Embryonic facial prominence (tissue), 1 donor: ENCODE measurements around the gene RIPOR1.

ENCODE experiments used
- DNase-seq: peaks from one replicate; pipeline ENCODE4 v3.0.0-alpha.2; 2016; ENCODE audit errors: extremely low spot score

RIPOR1 gene

DNA sequence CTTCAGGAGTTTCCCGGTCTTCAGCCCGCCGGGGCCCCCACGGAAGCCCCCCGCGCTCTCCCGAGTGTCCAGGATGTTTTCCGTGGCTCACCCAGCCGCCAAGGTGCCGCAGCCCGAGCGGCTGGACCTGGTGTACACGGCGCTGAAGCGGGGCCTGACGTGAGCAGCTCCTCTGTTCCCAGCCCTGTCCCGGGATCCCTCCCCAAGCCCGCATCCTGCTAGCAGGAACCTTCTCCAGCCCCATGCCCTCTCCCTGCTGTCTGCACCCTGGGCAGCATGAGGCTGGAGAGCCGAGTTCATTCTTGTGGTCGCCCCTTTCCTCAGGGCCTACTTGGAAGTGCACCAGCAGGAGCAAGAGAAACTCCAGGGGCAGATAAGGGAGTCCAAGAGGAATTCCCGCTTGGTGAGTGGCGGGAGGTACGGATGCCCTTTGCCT lies 10.1 kb downstream of the RIPOR1 start:
- DNase-seq = no peak

GRCh38 chr16:67539271-67539670 lies 10.6 kb downstream of the RIPOR1 start:
- DNase-seq = no peak

- no peak for DNase-seq
Observed at GRCh38 chr16:67539691-67540635, 11.3 kb downstream of the RIPOR1 start.

DNA sequence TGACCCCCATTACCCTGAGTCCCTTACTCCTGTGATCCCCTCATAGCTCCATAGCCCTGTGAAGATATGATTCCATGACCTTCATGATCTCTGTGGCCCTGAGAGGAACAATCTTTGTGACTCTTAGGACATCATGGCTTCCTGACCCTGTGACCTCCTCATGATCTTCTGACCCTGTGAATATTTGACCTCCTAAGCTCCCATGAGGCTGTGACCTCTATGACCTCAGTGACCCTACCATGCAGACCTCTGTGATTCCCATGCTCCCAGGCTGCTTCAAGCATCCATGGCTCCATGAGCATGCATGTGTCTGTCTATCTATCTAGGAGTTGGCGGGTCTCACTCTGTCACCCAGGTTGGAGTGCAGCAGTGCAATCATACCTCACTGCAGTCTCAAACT lies 12.1 kb downstream of the RIPOR1 start:
- no peak for DNase-seq

DNA sequence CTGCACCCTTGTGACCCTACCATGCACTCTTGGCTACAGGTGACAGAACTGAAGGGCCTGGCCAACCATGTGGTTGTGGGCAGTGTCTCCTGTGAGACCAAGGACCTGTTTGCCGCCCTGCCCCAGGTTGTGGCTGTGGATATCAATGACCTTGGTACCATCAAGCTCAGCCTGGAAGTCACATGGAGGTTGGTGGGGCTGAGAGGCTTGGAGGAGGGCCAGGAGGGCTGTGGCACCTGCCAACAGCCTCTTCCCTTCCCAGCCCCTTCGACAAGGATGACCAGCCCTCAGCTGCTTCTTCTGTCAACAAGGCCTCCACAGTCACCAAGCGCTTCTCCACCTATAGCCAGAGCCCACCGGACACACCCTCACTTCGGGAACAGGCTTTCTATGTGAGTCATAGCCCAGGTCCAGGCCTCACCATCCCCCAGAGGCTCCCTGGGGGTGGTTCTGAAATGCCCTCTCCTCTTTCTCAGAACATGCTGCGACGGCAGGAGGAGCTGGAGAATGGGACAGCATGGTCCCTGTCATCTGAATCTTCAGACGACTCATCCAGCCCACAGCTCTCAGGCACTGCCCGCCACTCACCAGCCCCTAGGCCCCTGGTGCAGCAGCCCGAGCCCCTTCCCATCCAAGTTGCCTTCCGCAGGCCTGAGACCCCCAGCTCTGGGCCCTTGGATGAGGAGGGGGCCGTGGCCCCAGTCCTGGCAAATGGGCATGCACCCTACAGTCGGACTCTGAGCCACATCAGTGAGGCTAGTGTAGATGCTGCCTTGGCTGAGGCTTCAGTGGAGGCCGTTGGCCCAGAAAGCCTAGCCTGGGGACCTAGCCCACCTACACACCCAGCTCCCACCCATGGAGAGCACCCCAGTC lies 13.0 kb downstream of the RIPOR1 start:
- no peak for DNase-seq

- no peak for DNase-seq
Observed at GRCh38 chr16:67542464-67542863, 13.8 kb downstream of the RIPOR1 start.

DNA sequence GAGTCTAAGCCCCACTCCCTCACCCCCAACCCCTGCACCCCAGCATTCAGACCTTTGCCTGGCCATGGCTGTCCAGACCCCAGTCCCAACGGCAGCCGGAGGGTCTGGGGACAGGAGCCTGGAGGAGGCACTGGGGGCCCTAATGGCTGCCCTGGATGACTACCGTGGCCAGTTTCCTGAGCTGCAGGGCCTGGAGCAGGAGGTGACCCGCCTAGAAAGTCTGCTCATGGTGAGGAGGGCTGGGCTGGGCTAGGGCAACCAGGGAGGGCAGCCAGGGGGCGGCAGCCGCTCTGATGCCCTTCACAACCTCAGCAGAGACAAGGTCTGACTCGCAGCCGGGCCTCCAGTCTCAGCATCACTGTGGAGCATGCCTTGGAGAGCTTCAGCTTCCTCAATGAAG lies 14.4 kb downstream of the RIPOR1 start:
- DNase-seq = no peak

DNA sequence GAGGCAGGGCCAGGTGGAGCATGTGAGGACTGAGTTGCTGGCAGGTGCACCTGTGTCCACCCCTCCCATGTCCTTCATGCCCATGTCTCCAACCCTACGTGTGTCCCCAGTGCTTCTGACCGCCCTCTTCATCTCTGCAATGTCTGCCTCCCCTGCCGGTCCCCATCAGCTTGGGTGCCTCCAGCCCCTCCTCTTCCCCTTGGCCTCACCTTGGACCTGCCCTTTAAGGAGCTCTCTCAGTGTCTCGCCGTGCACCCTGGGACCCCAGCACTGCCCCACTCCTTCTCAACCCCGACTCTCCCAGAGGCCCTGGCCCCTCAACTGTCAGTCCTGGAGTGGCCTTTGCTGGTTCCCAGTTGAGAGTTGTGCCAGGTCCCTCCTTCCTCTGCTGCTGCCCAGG lies 15.0 kb downstream of the RIPOR1 start:
- no peak for DNase-seq

DNA sequence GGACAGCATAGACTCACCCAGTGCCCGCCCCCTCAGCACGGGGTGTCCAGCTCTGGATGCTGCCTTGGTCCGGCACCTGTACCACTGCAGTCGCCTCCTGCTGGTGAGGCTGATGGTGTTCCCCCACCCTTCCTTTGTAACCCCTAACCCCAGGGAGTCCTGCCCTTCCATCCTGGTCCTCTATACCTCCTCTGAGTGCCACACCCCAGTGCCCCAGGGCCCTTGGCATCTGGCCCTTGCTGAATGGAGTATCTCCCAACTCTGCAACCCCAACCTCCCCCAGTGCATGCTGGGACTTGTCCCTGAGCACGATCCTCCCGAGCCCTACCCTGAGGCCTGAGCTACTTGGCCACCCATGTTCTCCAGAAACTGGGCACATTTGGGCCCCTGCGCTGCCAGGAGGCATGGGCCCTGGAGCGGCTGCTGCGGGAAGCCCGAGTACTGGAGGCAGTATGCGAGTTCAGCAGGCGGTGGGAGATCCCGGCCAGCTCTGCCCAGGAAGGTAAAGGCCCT lies 15.8 kb downstream of the RIPOR1 start:
- DNase-seq = no peak

GRCh38 chr16:67544844-67545664 lies 16.4 kb downstream of the RIPOR1 start:
- no peak for DNase-seq

DNA sequence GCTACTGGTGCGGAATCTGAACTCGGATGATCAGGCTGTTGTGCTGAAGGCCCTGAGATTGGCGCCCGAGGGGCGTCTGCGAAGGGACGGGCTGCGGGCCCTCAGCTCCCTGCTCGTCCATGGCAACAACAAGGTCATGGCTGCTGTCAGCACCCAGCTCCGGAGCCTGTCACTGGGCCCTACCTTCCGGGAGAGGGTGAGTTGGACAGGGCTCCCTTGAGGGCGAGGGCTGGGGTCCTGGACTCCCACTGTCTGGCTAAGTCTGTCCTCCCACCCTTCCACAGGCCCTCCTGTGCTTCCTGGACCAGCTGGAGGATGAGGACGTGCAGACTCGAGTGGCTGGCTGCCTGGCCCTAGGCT lies 17.0 kb downstream of the RIPOR1 start:
- no peak for DNase-seq

DNA sequence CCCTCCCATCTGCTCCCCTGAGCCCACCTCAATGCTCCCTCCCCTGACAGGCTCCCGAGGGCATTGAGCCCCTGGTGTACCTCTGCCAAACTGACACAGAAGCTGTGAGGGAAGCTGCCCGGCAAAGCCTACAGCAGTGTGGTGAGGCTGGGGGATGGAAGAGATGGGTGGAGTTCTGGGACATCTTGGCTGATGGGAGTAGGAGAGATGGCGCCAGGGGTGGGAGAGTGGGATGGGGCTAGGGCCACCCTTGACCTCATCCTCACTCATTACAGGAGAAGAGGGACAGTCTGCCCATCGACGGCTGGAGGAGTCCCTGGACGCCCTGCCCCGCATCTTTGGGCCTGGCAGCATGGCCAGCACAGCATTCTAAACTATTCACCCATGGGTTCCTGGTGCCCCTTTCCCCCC lies 17.5 kb downstream of the RIPOR1 start:
- no peak for DNase-seq

DNA sequence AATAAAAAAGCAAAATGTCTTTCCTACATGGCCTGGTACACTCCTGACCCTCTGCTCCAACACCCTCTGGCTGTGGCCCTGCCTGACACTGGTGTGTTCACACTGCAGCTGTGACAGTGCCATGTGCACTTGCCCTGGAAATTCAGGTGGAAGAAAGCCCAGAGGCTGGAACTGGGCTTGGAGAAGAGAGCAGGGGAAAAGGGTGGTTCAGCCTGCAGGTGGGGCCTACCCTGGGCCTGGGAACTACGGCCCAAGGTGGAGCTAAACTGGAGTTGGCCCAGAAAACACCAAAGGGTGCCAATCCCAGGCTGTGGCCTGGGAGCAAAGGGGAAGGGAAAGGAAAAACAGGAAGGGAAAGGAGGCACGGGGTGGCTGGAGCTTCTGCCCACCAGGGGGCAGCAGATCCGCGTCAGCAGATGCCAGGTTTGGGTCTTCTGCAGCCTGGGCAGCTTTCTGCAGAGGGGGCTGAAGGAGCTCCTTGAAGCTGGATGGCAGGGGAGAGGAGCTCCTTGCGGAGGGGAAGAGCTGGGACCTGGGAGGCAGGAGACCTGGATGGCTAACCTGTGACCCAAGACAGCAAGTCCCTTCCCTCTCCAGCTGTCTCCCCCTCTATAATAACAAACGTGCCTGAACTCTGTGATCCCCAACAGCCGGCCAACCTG lies 18.3 kb downstream of the RIPOR1 start:
- no peak for DNase-seq

- DNase-seq = no peak
Observed at GRCh38 chr16:67547423-67548264, 19.0 kb downstream of the RIPOR1 start.

GRCh38 chr16:67548265-67549126 lies 19.9 kb downstream of the RIPOR1 start:
- DNase-seq = no peak

DNA sequence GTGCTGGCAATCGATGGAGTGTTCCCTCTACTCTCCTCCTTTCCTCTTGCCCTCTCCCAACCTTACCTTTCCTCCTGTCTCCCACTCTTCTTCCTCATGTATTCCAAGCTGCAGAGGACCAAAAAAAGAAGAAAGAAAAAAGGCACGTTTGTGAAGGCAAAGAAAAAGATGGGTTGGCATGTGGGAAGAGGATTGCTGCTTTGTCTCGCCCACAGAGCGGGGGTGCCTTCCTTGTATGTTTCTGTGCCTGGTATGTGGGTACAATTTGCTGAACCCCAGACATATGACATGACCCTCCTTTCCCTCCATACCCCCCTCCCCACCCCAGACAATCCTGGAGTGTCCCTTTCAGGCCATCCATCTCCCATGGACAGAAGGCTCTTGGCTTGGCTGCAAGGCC lies 20.6 kb downstream of the RIPOR1 start:
- no peak for DNase-seq

DNA sequence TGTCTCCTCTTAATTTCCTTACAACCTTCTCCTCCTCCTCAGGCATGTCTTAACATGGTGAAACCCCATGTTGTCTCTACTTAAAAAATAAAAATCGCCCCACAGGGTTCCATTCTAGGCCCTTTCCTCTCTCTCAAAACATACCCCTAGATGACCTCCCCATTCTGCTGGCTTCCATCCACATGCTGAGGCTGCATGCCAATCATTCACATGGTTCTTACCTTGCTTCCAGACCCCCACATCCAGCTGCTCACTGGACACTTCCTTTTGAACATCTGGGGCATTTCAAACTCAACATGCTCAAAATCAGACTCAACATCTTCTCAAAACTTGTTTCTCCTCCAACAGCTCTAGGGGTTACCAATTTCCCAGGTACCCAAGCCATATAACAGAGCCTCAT lies 21.3 kb downstream of the RIPOR1 start:
- no peak for DNase-seq

GRCh38 chr16:67551091-67551490 lies 22.5 kb downstream of the RIPOR1 start:
- DNase-seq = no peak

- DNase-seq = no peak
Observed at GRCh38 chr16:67551972-67552371, 23.3 kb downstream of the RIPOR1 start.
